GM18907 (cell line): ENCODE measurements around the gene KRT6A.
"Not testable (repeated sequence)": the region's sequence is repeated elsewhere in the genome, so short reads cannot be mapped to it uniquely, and the experiment has no call there.

Experiments
- ATAC-seq: cut with Tn5 transposase; IDR thresholded peaks from one replicate; pipeline ENCODE4 v1.9.1; 2021; ENCODE audit warnings: mild to moderate bottlenecking, moderate library complexity; ENCODE audit not compliant: unreplicated experiment

KRT6A gene

DNA sequence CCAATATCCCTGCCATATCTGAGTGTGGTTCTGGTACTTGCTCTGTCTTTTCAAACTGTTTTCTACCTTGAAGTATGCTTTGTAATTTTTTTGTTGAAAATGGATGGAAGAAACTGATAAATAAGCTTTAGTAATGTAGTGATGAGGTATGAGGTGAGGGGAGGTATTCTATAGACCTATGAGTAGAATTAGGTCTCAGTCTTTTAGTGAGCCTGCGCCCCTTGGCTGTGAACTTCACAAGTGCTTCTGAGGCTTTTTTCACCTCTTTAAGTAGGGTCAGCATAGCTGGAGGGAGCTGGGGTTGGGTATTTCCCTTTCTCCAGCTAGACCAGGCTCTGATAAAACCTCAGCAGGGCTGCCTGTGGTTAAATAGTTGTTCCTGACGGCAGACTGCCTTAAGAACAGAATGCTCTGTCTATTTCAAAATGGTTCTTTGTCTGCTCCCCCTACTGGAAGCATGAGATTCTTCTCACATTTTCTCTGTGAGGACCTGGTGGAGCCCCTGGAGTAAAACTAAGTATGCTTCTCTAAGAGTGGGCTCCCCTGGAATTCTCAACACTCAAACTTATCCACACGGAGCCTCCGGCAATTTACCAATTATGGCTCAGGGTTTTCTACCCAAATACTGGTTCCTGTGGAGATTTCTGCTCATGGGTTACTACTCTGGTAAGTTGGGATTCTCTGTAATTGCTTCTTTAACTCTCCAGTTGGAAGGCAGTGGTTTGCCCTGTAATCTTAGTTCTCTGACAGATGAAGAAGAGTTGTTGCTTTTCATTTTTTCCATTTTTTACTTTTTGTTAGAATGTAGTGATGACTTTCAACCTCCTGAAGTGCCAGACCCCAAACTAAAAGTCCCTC is 14.0 kb upstream of the KRT6A start:
- ATAC-seq, result no peak

DNA sequence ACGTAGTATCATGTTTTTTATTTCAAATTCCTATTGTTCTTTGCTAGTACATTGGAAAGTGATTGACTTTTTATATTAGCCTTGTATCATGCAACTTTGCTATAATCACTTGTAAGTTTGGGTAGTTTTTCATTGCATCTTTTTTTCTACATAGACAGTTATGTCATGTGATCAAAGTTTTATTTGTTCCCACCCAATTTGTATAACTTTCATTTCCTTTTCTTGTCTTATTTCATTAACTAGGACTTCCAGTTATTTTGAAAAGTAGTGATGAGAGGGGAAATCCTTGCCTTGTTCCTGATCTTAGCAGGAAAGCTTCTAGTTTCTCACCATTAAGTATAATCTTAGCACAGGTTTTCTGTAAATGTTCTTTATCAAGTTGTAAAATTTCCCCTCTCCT is 9.8 kb upstream of the KRT6A start:
- no peak for ATAC-seq

- ATAC-seq, result no peak
These were observed 8.4 kb upstream of the KRT6A start for GRCh38 chr12:52501490-52501889.

DNA sequence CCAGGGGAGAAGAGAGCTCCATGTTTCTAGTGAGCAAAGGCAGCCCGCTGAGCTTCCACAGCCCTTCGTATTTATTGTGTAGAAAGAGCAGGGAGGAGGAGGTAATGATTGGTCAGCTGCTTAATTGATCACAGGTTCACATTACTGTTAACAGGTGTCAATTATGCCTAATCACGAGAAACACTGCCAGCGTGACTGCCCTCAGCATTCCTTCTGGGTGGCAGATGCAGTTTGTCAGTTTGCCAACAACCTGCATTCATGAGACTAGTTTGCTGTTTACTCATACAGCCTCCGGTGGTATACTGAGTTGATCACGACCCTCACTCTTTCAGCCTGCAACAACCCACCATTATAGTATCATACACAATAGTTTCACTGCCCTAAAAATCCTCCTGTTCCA is 7.5 kb upstream of the KRT6A start:
- ATAC-seq, result not testable (repeated sequence)

DNA sequence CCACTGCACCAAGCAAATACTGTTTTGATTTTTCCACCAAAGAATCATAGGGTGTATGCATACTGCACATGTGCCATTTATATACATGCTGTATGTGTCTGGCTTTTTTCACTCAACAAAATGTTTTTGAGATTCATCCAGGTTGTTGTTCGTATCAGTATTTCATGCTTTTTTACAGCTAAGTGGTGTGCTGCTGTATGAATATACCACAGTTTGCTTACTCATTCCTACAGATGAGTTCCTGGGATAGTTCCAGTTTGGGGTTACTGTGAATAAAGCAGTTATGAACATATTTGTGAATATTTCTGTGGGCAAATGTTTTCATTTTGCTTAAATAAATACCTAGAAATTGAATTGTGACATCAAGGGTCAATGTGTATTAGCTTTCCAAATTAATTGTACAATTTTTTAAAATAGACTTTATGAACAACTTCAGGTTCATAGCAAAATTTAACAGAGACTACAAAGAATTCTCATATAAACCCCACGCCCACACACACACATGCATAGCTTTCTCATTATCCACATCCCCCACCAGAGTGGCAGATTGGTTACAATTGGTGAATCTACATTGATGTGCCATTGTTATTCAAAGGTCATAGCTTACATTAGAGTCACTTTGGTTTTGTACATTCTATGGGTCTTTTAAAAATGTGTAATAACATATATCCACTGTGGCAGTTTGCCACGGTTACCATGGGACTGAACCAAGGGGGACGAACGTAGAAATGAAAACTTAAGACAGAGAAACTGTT is 6.9 kb upstream of the KRT6A start:
- ATAC-seq, result no peak

DNA sequence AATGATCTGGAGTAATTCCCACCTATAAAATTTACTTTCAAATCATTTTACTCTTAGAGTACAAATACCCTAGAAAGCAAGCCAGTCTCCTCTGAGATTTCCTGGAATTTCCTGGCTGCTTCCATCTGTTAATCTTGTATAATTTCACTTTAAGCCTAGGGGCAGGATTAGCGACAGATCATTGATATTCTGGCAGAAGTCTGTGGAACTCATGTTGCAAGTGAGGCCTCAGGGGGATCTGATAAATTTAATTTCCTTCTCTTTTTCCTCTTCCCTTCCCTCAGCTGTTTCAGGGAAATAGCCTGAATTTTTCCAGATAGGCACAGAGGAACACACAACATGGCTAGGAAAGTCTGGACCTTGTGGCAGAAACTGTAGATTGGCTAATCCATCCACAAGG is 5.9 kb upstream of the KRT6A start:
- ATAC-seq, result no peak

GRCh38 chr12:52497975-52498374 is 4.9 kb upstream of the KRT6A start:
- no peak for ATAC-seq

DNA sequence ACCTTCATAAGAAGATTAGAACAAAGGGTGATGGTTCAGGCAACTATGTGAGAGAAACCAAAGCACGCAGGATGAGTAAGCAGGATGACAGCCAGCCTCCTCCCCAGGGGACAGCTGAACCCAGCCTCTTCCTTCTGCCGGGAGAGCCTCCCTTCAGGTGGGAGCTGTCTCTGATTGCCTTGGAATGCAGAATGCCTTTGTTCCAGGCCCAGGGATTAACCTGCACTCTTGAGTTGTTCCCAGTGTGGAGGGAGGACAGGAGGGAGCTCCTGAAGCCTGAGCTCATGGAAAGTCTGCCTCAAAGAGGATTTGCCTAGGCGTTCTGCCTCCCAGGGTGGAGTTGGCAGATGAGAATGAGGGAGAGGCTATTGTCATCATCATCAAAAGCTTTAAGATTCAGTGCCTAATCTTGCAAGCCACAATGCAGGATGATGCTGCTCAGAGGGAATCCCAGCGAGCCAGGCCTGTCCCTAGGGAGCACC is 3.6 kb upstream of the KRT6A start:
- no peak for ATAC-seq

DNA sequence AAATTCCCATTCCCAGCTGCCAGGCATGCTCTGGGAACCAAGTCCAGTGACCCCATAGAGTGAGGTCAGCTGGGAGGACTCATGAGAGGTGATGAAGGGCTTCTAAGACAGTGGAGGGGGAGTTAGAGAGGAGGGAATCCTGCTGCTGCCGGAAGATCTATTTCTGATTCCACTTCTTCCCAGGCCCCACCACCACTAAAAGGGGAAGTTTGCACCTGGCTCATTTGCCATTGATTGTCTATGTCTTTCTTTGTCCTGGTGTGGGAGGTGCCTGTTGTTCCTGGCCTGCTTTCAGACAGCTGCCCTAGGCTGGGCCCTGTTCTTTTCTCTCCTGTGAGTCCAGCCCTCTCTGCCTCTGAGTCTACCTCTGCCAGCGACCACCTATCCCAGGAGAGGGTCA is 3.0 kb upstream of the KRT6A start:
- ATAC-seq, result no peak

- no peak for ATAC-seq
These were observed 2.3 kb upstream of the KRT6A start for GRCh38 chr12:52495389-52495788.

- no peak for ATAC-seq
These were observed 1.5 kb upstream of the KRT6A start for GRCh38 chr12:52494518-52494917.

DNA sequence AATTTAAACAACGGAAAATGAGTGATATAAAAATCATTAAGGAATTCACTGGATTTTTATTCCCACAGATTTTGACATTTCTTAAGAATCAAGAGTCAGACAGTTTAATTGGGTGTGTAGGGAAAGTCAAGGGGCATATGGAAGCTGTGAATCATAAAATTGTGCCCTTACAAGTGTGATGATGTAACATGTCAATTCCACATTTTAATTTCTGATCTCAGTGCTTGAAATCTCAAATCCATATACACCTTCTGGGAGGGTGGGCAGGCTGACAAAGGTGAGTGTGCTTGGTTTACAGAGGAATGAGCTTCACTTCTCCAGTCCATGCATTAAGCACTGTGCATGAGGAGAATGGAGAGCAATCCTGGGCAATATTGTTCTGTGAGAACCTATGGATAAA is 1.0 kb upstream of the KRT6A start:
- no peak for ATAC-seq

DNA sequence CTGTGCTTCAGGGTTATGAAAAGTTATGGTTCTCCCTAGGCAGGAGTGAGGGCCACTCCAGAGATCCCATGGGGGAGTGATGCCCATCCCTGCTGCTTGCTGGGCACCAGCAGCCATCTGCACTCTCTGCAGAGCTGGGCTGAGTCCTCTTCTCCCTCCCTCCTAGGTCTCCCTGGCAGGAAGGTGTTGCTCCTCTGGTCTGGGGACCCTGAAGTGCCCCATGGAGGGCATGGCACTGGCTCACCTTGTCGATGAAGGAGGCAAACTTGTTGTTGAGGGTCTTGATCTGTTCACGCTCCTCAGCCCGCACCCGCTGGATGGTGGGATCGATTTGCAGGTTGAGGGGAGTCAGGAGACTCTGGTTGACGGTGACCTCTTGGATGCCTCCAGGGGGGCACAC is 652 bp downstream of the KRT6A start:
- ATAC-seq, result not testable (repeated sequence)

DNA sequence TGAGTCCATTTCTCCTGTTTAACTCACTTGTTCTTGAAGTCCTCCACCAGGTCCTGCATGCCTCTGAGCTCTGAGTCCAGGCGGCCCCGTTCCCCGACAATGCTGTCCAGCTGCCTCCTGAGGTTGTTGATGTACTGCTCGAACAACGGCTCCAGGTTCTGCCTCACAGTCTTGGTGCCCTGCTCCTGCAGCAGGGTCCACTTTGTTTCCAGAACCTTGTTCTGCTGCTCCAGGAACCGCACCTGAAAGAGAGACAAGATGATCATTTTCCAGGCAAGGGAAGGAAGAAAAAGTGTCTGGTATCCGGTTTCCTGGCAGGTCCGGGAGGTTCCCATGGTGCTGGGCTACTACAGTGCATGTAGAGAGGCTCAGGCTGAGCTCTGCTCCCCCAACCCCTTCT is 1.6 kb downstream of the KRT6A start:
- ATAC-seq, result not testable (repeated sequence)

DNA sequence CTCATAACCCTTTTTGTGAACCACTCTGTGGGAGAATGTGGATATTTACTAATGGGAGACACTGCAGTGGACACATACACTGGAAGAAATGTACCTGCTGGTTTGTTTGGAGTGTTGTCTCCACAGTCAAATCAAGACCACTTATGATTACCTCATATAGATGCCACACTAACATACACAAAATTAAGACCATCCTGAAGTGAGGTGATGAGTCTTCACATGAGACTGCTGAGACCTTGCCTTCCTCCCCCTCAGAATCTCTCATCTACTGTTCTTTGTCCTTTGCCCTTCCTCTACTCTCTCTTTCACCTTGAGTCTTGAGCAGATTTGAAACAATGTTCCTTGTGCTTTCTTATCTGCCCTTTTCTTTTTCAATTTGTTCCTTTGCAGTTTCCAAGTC is 4.3 kb downstream of the KRT6A start:
- ATAC-seq, result no peak

DNA sequence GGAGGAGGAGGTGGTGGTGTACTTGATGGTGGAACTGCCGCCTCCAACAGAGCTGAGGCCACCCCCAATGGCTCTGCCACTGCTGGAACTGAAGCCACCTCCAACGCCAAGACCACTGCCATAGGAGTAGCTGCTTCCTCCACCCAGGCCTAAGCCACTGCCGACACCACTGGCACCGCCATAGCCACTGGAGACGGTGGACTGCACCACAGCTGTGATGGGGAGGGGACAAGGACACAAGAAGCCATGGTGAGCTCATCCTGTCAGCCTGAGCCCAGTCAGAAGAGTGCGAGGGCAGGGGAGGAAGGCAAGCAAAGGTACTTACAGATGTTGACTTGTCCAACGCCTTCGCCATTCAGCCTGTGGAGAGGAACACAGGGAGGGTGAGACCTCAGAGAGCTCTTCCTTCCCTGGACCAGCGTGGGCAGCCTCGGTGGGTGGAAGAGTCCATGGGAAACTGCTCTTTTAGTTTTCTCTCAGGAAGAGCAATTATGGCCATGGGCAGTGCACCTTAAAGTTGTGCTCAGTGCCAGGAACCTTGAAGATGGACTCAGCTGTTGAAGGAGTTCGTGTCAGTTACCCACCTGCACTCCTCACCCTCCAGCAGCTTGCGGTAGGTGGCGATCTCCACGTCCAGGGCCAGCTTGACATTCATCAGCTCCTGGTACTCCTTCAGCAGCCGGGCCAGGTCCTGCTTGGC is 5.2 kb downstream of the KRT6A start:
- not testable (repeated sequence) for ATAC-seq

- no peak for ATAC-seq
These were observed 5.8 kb downstream of the KRT6A start for GRCh38 chr12:52487211-52487610.

- ATAC-seq, result no peak
These were observed 6.6 kb downstream of the KRT6A start for GRCh38 chr12:52486166-52487105.

GRCh38 chr12:52480073-52480472 is 13.0 kb downstream of the KRT6A start:
- ATAC-seq, result no peak

GRCh38 chr12:52477651-52478050 is 15.4 kb downstream of the KRT6A start:
- ATAC-seq, result no peak
